Stimulated activated CD8-positive, alpha-beta memory T cell treated with anti-CD3 and anti-CD28 coated beads, Interleukin-12 subunit alpha, Interleukin-12 subunit beta, amount 100 ng/mL, for 24 hours (primary cell): ENCODE data around the gene CCDC117.
"Not testable (repeated sequence)": the region's sequence is repeated elsewhere in the genome, so short reads cannot be mapped to it uniquely, and the experiment has no call there.

Experiments
- DNase-seq: peaks from one replicate; pipeline ENCODE4 v3.0.0-alpha.2; 2020; ENCODE audit errors: extremely low read depth

Gene CCDC117

GRCh38 chr22:28772633-28773460 is at the start of gene CCDC117:
TSS of gene CCDC117 (plus strand) at chr22:28772695. CDS start at chr22:28772850, 155 bp downstream.
- DNase-seq, result peak; percentile 76

DNA sequence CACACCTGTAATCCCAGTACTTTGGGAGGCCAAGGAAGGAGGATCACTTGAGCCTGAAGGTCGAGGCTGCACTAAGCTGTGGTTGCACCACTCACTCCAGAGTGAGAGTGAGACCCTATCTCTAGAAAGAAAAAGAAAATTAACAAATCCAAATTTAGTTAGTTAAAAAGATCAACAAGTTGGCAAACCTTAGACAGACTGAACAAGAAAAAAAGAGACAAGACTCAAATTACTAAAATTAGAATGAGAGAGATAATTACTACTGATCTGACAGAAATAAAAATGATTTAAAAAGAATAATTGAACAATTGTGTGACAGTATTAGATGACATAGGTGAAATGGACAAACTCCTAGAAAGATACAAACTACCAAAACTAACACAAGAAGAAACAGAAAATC is 44.5 kb upstream of the CCDC117 start:
- DNase-seq, result no peak

DNA sequence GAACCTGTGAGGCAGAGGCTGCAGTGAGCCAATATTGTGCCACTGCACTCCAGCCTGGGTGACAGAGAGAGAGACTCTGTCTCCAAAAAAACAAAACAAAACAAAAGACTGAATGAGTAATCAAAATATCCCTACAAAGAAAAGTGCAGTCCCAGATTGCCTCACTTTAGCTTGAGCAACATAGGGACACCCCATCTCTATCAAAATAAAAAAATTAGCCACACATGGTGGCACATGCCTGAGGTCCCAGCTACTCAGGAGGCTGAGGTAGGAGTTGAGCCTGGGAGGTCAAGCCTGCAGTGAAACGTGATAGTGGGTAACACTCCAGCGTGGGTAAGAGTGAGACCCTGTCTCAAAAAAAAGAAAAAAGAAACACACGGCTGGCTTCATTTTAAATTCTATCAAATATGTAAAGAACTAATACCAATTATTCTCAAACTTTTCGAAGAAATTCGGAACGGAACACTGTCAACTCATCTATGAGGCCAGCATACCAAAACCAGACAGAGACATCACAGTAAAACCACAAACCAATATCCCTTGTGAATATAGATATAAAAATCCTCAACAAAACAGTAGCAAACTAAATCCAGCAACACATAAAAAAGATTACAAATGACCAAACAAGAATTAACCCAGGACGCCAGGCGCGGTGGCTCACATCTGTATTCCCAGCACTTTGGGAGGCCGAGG is 43.7 kb upstream of the CCDC117 start:
- DNase-seq, result no peak

DNA sequence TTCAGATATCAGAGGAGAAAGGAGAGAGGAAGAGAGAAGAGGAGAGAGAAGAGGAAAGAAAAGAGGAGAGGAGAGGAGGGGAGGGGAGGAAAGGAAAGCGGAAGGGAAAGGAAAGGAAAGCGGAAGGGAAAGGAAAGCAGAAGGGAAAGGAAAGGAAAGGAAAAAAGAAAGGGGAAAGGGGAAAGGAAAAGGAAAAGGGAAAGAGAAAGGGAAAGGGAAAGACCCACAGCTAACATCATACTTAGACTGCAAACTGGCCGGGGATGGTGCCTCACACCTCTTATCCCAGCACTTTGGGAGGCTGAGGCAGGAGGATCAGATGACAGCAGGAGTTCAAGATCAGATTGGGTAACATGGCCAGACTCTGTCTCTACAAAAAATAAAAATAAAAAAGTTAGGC is 42.3 kb upstream of the CCDC117 start:
- no peak for DNase-seq

GRCh38 chr22:28734393-28734792 is 38.1 kb upstream of the CCDC117 start:
- no peak for DNase-seq

- DNase-seq, result no peak
Measured at GRCh38 chr22:28736301-28737155, 36.0 kb upstream of the CCDC117 start.

GRCh38 chr22:28737701-28738100 is 34.8 kb upstream of the CCDC117 start:
- no peak for DNase-seq

DNA sequence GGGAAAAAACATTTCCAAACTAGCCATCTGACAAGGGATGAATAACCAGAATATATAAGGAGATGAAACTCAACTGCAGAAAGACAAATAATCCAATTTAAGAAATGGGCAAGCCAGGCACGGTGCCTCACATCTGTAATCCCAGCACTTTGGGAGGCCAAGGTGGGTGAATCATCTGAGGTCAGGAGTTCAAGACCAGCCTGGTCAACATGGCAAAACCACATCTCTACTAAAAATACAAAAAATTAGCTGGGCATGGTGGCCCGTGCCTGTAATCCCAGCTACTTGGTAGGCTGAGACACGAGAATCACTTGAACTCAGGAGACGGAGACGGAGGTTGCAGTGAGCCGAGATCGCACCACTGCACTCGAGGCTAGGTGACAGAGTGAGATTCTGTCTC is 33.6 kb upstream of the CCDC117 start:
- DNase-seq, result not testable (repeated sequence)

DNA sequence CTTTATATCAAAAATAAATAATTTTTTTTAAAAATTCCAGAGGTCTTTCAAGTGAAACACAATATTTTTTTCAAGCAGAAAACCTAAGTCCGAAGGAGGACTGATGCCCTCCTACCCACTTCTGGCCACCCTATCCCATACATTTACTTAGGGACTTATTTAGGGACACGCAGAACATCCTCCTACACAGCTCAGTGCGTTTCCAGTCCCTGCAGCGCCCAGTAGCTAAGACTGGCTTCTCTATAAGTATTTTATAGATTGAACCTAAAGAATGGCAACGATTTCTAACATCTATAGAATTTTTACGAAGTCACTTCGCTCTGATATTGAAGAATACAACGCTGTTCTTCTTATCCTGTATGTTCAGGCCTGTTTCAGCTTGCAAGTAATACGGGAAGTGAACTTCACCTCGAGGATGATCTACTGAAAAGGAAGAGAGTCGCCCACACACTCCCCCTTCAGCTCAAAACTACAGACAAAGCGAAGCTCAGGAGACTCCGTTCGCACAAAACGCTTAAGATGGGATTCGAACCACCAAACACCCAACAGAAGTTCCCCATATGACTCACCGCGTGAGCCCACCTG is 31.2 kb upstream of the CCDC117 start:
- DNase-seq, result no peak

DNA sequence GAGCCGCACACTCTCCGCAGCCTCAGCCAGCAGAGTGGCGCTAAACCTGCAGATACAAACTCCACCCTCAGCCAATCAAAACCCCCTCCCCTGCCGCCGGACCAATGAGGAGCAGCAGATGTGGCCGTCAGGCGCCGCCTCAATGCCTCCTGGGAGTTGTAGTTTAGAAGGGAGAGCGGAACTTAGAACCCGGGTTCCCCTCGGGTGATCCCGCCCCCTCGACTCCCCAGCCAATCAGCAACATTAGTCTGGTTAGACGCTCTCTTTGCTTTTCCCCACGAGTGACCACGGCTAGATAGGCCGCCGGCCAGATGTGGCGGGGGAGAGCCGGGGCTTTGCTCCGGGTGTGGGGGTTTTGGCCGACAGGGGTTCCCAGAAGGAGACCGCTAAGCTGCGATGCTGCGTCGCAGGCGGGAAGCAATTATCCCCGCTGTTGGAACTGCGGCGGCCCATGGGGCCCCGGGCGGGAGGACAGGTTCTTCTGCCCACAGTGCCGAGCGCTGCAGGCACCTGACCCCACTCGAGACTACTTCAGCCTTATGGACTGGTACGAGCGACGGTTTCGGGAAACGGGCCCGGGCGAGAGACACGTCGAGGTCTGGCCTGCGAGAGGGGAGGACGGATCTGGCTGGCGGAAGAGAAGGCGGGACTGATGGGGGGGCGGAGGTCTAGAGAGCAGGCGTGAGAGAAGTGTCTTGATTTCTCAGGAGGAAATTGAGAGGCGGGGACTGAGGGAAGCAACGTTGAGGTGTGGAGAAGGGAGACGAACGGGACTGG is 30.5 kb upstream of the CCDC117 start, which contains the start of the genes CHEK2 and HSCB:
Gene CHEK2, minus strand, starts transcription at position 36 of the 777 bp plus-strand sequence. CDS start 7,099 bp downstream, outside the sequence.
Gene HSCB, plus strand, starts transcription at position 255 of the 777 bp plus-strand sequence. Its CDS starts 57 bp downstream, at position 312.
- DNase-seq, result peak; percentile 97

GRCh38 chr22:28742562-28742962 is 29.9 kb upstream of the CCDC117 start:
- no peak for DNase-seq

GRCh38 chr22:28743852-28744251 is 28.6 kb upstream of the CCDC117 start:
- no peak for DNase-seq

GRCh38 chr22:28750471-28750881 is 22.0 kb upstream of the CCDC117 start:
- no peak for DNase-seq

GRCh38 chr22:28754512-28754911 is 18.0 kb upstream of the CCDC117 start:
- DNase-seq, result not testable (repeated sequence)

DNA sequence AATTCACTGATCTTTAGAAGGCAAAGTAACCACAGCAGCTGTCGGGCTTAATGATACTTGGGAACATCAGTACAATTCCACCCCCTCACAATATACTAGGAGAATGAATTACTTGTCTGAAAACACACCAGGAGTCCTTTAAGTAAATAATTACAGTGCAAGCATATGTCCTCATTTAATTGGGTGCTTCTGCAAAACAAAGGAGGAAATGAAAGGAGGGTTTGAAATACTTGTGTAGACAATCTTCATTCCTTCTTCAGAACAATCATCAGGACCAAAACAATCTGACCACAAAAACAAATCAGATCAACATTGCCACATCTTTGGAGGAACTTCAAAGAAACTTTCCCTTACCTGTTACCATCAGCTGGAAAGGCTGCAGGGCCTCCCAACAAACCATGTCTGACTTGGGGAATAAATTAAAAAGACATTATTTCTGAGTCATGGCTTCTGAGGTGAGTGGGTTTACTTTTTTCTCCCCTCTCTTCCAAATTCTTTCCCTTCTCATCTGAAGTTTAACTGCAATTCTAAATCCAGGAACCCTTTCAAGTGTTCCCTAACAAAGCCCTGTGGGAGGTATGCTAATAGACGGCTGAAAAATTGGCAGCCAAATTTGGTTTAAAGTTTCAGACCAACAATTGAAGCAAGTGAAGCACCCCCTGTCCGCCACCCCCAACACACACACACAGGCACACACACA is 12.5 kb upstream of the CCDC117 start:
- no peak for DNase-seq

DNA sequence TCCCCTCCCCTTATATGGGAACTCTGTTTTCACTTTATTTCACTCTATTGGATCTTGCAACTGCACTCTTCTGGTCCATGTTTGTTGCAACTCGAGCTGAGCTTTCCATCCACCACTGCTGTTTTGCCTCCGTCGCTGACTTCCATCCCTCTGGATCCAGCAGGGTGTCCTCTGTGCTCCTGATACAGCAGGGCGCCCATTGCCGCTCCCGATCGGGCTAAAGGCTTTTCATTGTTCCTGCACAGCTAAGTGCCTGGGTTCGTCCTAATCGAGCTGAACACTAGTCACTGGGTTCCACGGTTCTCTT is 11.1 kb upstream of the CCDC117 start:
- no peak for DNase-seq

GRCh38 chr22:28762000-28762399 is 10.5 kb upstream of the CCDC117 start:
- not testable (repeated sequence) for DNase-seq

DNA sequence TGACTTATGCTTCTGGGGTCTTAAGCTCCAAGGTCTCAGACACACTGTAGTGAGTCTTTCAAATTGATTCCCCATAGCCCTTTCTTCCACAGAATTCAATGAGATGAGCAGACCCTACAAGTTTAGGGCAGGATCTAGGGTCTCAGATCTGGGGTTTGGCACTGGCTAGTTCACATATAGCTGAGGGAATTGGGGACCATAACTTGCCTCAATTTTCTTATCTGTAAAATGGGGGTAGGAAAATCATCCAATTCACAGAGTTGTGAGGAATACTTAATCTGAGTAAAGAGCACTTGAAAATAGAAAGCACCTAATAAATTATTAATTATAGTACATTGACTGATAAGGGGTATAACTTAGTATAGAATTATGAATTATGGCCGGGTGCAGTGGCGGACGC is 5.9 kb upstream of the CCDC117 start:
- DNase-seq, result no peak

DNA sequence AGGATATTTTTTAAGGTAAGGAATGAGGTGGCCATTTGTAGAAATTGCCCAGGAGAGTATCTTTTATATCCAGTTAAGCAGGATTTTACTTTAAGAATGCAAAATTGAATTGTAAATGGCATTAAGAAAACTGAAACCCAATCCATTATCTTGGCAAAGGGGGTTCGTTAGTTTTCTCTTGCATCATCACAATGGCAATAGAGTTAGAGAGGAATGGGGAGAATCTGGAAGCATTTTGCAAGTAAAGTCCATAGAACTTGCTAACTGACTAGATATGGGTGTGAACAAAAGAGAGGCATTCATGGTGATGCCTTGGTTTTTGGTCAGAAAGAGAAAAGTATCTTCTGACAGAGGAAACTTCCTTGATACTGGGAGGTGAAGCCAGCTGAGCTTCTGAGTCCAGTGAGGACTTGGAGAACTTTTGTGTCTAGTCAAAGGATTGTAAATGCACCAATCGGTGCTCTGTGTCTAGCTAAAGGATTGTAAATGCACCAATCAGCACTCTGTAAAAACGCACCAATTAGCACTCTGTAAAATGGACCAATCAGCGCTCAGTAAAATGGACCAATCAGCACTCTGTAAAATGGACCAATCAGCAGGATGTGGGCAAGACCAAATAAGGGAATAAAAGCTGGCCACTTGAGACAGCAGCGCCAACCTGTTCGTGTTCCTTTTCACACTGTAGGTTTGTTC is 3.6 kb upstream of the CCDC117 start:
- no peak for DNase-seq
